Vagina (tissue), 2 donors: ENCODE data around the gene SLC25A21.

ENCODE experiments used
- POLR2A ChIP-seq, 2 donors: fragments of 450-650 bp; IDR thresholded peaks; one replicate each; pipeline ENCODE4 v1.6.1; 2017; ENCODE audit warnings: antibody characterized with exemption in 2 of 2, mild to moderate bottlenecking in 2 of 2, moderate library complexity in 2 of 2
- POLR2AphosphoS5 ChIP-seq, 2 donors: sonication (generic); formaldehyde crosslinking; IDR thresholded peaks; one replicate each; pipeline ENCODE4 v1.9.0; 2017; ENCODE audit warnings: antibody characterized with exemption in 2 of 2, mild to moderate bottlenecking in 2 of 2, low read depth in 1 of 2; ENCODE audit not compliant: insufficient read depth in 1 of 2
- TF ChIP-seq, protein P1 (sequence below), 3 experiments: fragments of 450-650 bp in 2 of 3; fragments of 200-600 bp in 1 of 3; sonication (generic) in 1 of 3; IDR thresholded peaks; one replicate each; pipeline ENCODE4 v1.5.1; 2017 to 2019; ENCODE audit warnings: antibody characterized with exemption in 3 of 3, mild to moderate bottlenecking in 2 of 3, moderate library complexity in 2 of 3

DNA sequence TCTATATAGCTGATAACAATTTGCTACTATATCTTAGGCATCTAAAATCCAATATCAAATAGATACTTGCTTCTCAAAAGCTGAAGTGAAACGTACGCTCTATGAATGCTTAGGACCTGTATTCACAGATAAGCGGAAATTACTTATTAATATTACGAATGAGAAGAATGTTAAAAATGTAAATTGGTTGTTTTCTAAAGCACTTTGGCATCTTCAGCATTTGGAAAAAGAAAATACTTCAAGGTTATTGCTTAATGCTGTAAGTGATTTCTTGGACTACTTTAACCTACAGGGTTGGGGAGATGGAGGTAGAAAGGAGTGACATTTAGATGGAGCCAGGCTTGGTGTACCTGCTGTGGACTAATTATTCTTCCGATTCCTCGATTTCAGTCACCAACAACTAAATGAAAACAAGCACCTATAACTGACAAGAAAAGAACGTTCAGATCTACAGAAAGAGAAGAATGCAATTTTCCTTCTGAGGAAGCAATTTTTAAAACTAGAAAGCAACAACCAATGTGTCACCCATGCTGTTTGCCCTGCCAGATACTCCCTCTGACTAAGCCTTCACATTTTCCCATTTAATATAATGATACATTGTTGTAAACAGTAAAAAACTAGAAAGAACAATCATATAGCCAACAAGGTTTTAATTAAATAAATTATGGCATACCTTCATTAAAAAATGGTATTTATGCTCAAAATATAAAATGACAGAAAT lies 49.3 kb downstream of the SLC25A21 start:
- TF ChIP-seq, protein P1, sequence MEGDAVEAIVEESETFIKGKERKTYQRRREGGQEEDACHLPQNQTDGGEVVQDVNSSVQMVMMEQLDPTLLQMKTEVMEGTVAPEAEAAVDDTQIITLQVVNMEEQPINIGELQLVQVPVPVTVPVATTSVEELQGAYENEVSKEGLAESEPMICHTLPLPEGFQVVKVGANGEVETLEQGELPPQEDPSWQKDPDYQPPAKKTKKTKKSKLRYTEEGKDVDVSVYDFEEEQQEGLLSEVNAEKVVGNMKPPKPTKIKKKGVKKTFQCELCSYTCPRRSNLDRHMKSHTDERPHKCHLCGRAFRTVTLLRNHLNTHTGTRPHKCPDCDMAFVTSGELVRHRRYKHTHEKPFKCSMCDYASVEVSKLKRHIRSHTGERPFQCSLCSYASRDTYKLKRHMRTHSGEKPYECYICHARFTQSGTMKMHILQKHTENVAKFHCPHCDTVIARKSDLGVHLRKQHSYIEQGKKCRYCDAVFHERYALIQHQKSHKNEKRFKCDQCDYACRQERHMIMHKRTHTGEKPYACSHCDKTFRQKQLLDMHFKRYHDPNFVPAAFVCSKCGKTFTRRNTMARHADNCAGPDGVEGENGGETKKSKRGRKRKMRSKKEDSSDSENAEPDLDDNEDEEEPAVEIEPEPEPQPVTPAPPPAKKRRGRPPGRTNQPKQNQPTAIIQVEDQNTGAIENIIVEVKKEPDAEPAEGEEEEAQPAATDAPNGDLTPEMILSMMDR (IDR thresholded peaks at IDR 0.05) = no peak
- no peak for TF ChIP-seq POLR2A (IDR thresholded peaks at IDR 0.05)
- no peak for TF ChIP-seq POLR2AphosphoS5 (IDR thresholded peaks at IDR 0.05; ENCODE audit: insufficient read depth in 1 of 2, low read depth in 1 of 2)
